Loucy (cell line): Measurements from ENCODE around the gene MUC6.

ENCODE experiments used
- H2AFZ ChIP-seq: fragments of 200-600 bp; sonication (generic); 2 replicates; pipeline ENCODE4 v1.6.0; 2016; ENCODE audit warnings: antibody characterized with exemption, mild to moderate bottlenecking, low read length, moderate library complexity
- H3F3A ChIP-seq: fragments of 200-600 bp; 2 replicates; pipeline ENCODE4 v1.6.0; 2016; ENCODE audit warnings: antibody characterized with exemption, low read depth, mild to moderate bottlenecking
- H3K27me3 ChIP-seq: fragments of 200-600 bp; sonication (generic); 2 replicates; pipeline ENCODE4 v1.6.1; 2014; ENCODE audit warnings: low read length, mild to moderate bottlenecking; ENCODE audit not compliant: insufficient read depth, poor library complexity, severe bottlenecking
- H3K36me3 ChIP-seq: fragments of 200-600 bp; sonication (generic); 2 replicates; pipeline ENCODE4 v1.6.1; 2016; ENCODE audit warnings: low read length; ENCODE audit not compliant: insufficient read depth
- H3K4me1 ChIP-seq: fragments of 200-600 bp; sonication (generic); 2 replicates; pipeline ENCODE4 v1.5.1; 2014; ENCODE audit warnings: low read length, mild to moderate bottlenecking; ENCODE audit not compliant: insufficient read depth, poor library complexity, severe bottlenecking
- H3K4me2 ChIP-seq: fragments of 200-600 bp; sonication (generic); 2 replicates; pipeline ENCODE4 v1.6.0; 2014; ENCODE audit warnings: antibody characterized with exemption, low read length, low read depth, mild to moderate bottlenecking; ENCODE audit not compliant: poor library complexity, severe bottlenecking
- H3K4me3 ChIP-seq: fragments of 200-600 bp; sonication (generic); 2 replicates; pipeline ENCODE4 v1.5.1; 2014; ENCODE audit warnings: low read length, mild to moderate bottlenecking, mixed read lengths; ENCODE audit not compliant: poor library complexity, severe bottlenecking
- H3K79me2 ChIP-seq: fragments of 200-600 bp; sonication (generic); 2 replicates; pipeline ENCODE4 v1.6.1; 2014; ENCODE audit warnings: low read length; ENCODE audit not compliant: insufficient read depth
- H3K9ac ChIP-seq: fragments of 200-600 bp; sonication (generic); 2 replicates; pipeline ENCODE4 v1.6.0; 2014; ENCODE audit warnings: mild to moderate bottlenecking, low read depth, low read length, moderate library complexity; ENCODE audit not compliant: poor library complexity, severe bottlenecking
- H3K9me2 ChIP-seq: fragments of 200-600 bp; sonication (generic); replicated peaks from 2 replicates; pipeline ENCODE4 v1.6.1; 2016; ENCODE audit warnings: low read depth, low read length, mixed read lengths
- H3K9me3 ChIP-seq: fragments of 200-600 bp; sonication (generic); 2 replicates; pipeline ENCODE4 v1.6.1; 2014; ENCODE audit warnings: mild to moderate bottlenecking, antibody characterized with exemption, low read length, low read depth; ENCODE audit not compliant: insufficient read depth
- H4K20me1 ChIP-seq: fragments of 200-600 bp; sonication (generic); 2 replicates; pipeline ENCODE4 v1.6.0; 2014; ENCODE audit warnings: antibody characterized with exemption, low read length, mild to moderate bottlenecking; ENCODE audit not compliant: insufficient read depth, poor library complexity, severe bottlenecking
- EZH2phosphoT487 ChIP-seq: fragments of 200-600 bp; IDR thresholded peaks from 2 replicates; pipeline ENCODE4 v1.6.1; 2018; ENCODE audit warnings: antibody characterized with exemption, mild to moderate bottlenecking, moderate library complexity, borderline replicate concordance
- TF ChIP-seq, protein P1 (sequence below): fragments of 200-600 bp; sonication (generic); conservative IDR thresholded peaks from 2 replicates; pipeline ENCODE4 v1.5.1; 2014; ENCODE audit warnings: mild to moderate bottlenecking, antibody characterized with exemption, low read length

The MUC6 gene

DNA sequence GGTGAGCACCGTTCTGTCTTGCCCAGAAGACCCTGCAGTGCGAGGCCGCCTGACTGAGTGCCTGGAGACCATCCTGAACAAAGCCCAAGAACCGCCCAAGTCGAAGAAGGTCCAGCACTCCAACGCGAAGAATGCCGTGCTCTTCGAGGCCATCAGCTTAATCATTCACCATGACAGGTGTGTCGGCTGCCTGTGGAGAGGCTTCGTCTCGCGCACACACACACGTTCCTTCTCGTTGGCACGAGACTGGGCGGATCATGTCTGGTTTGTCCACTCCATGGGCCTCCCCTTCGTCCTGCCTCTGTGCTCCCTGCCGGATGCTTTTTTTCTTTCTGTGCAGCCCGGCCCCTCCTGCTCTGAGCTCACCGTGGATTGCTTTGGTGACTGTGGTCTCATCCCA is 51.1 kb downstream of the MUC6 start:
- Histone ChIP-seq H3K27me3 (no peaks in the 10 kb centered on the region), H3K9me2 (no peaks in the 10 kb centered on the region), H3F3A (no peaks in the 10 kb centered on the region), H3K4me3 (no peak overlapping the region), H3K36me3 (peaks cover 86% of the 10 kb centered on the region; the same call in 1 of the 2 replicates), H3K79me2 (no peaks in the 10 kb centered on the region; the same call in 1 of the 2 replicates), H3K9me3 (no peaks in the 10 kb centered on the region), H3K4me1 (no peaks in the 10 kb centered on the region), H2AFZ (no peak overlapping the region), H3K4me2 (no peak overlapping the region), H4K20me1 (no peaks in the 10 kb centered on the region), H3K9ac (no peak overlapping the region)
- no peak for TF ChIP-seq EZH2phosphoT487
- TF ChIP-seq, protein P1, sequence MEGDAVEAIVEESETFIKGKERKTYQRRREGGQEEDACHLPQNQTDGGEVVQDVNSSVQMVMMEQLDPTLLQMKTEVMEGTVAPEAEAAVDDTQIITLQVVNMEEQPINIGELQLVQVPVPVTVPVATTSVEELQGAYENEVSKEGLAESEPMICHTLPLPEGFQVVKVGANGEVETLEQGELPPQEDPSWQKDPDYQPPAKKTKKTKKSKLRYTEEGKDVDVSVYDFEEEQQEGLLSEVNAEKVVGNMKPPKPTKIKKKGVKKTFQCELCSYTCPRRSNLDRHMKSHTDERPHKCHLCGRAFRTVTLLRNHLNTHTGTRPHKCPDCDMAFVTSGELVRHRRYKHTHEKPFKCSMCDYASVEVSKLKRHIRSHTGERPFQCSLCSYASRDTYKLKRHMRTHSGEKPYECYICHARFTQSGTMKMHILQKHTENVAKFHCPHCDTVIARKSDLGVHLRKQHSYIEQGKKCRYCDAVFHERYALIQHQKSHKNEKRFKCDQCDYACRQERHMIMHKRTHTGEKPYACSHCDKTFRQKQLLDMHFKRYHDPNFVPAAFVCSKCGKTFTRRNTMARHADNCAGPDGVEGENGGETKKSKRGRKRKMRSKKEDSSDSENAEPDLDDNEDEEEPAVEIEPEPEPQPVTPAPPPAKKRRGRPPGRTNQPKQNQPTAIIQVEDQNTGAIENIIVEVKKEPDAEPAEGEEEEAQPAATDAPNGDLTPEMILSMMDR, result no peak

DNA sequence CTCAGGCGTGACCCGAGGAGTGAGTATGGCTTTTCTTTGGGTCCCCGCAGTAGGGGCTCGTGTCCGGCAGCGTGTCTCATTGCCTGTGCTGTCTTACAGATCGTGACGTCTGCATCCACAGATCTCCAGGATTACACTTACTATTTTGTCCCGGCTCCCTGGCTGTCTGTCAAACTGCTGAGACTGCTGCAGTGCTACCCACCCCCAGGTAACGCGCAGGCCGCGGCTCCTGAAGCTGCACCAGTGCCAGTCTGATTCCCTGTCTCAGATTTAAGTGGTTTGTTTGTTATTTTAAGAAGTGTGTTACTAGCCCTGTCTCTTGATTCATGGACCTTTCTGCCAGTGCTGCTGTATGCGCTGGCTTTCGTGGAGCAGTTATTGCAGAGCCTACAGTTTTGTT is 52.0 kb downstream of the MUC6 start:
- no peaks in the 10 kb centered on the region for H3K9me3 ChIP-seq
- H3K9me2 ChIP-seq, result no peaks in the 10 kb centered on the region
- H3K9ac ChIP-seq, result no peak overlapping the region
- no peak overlapping the region for H3K4me3 ChIP-seq
- H4K20me1 ChIP-seq, result no peaks in the 10 kb centered on the region
- H3K4me2 ChIP-seq, result no peak overlapping the region
- no peaks in the 10 kb centered on the region for H3F3A ChIP-seq
- H2AFZ ChIP-seq, result no peak overlapping the region
- no peaks in the 10 kb centered on the region for H3K27me3 ChIP-seq
- H3K79me2 ChIP-seq, result no peaks in the 10 kb centered on the region; the same call in 1 of the 2 replicates
- no peak for TF ChIP-seq EZH2phosphoT487
- TF ChIP-seq, protein P1, result no peak
- H3K36me3 ChIP-seq, result peaks cover 78% of the 10 kb centered on the region; the same call in 1 of the 2 replicates
- no peaks in the 10 kb centered on the region for H3K4me1 ChIP-seq

DNA sequence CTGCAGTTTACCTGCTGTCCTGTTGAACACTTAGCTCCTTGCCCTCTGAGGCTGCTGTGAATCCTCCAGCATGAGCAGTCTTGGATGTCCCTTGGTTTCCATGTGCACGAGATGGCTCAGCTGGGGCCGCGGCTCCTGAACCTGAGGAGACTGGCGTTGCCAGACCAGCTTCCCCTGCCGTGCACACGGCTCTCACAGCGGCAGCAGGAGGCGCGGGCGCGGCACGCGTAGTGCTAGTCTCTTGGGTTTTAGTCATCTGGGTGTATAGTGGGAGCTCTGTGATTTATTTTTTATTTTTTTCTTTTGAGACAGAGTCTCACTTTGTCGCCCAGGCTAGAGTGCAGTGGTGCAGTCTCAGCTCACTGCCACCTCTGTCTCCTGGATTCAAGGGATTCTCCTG is 54.8 kb downstream of the MUC6 start:
- H3F3A ChIP-seq, result no peaks in the 10 kb centered on the region
- H3K9me3 ChIP-seq, result no peaks in the 10 kb centered on the region
- no peak overlapping the region for H3K4me2 ChIP-seq
- TF ChIP-seq EZH2phosphoT487, result no peak
- TF ChIP-seq, protein P1, result no peak
- no peaks in the 10 kb centered on the region for H3K9me2 ChIP-seq
- H3K79me2 ChIP-seq, result peaks cover 4% of the 10 kb centered on the region; the same call in 1 of the 2 replicates
- H3K4me3 ChIP-seq, result no peak overlapping the region
- peaks cover 72% of the 10 kb centered on the region; the same call in 1 of the 2 replicates for H3K36me3 ChIP-seq
- no peaks in the 10 kb centered on the region for H3K27me3 ChIP-seq
- no peaks in the 10 kb centered on the region for H3K4me1 ChIP-seq
- H4K20me1 ChIP-seq, result peaks cover 2% of the 10 kb centered on the region
- no peak overlapping the region for H3K9ac ChIP-seq
- H2AFZ ChIP-seq, result no peak overlapping the region
